ENCODE results near the gene NISCH.

DNA sequence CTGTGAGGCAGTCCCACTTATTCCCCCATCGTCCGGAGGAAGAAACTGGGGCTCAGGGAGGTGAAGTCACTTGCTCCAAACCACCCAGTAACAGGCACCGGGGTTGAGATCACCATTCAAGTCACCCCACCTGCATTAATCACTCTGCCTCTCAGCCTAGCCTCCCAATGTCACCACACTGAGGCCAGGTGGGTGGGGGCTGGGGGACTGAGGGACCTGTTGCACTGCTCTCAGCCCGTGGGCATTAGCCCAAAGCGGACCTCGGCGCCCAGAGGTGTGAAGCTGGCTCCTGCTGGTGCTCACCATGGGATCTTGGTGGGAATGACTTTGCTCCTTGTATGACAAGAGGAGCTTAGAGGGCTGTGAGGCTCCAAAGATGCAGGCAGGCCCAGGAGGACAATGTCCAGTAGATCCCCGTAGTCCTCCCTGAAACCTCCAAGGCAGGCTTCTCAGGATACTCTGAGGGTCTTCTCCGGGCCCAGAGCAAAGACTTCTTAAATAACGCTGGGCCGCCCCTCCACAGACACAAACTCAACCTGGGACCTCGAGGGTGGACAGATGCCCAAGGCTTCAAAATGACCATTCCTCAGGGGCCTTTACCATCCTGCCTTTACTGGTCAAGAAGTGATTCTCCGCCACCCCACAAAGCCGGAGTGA is 76.6 kb downstream of the NISCH start:
- TF ChIP-seq POLR2A (IDR thresholded peaks at IDR 0.05; ENCODE audit: borderline replicate concordance, extremely low read depth, insufficient read depth, insufficient read length) (no peak), ELF1 (IDR thresholded peaks at IDR 0.05; ENCODE audit: borderline replicate concordance, low read depth) (no peak), JUND (IDR thresholded peaks at IDR 0.05) (no peak), RAD21 (IDR thresholded peaks at IDR 0.05; ENCODE audit: low read depth) (no peak), SP1 (IDR thresholded peaks at IDR 0.05; ENCODE audit: low read depth) (no peak)
- TF ChIP-seq, protein P1, sequence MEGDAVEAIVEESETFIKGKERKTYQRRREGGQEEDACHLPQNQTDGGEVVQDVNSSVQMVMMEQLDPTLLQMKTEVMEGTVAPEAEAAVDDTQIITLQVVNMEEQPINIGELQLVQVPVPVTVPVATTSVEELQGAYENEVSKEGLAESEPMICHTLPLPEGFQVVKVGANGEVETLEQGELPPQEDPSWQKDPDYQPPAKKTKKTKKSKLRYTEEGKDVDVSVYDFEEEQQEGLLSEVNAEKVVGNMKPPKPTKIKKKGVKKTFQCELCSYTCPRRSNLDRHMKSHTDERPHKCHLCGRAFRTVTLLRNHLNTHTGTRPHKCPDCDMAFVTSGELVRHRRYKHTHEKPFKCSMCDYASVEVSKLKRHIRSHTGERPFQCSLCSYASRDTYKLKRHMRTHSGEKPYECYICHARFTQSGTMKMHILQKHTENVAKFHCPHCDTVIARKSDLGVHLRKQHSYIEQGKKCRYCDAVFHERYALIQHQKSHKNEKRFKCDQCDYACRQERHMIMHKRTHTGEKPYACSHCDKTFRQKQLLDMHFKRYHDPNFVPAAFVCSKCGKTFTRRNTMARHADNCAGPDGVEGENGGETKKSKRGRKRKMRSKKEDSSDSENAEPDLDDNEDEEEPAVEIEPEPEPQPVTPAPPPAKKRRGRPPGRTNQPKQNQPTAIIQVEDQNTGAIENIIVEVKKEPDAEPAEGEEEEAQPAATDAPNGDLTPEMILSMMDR (IDR thresholded peaks at IDR 0.05 in 2 of 3, conservative IDR thresholded peaks at IDR 0.05 in 1 of 3; ENCODE audit: borderline replicate concordance in 1 of 3, insufficient read depth in 1 of 3, low read depth in 2 of 3, low read length in 2 of 3), result no peak
- TF ChIP-seq, protein P2, sequence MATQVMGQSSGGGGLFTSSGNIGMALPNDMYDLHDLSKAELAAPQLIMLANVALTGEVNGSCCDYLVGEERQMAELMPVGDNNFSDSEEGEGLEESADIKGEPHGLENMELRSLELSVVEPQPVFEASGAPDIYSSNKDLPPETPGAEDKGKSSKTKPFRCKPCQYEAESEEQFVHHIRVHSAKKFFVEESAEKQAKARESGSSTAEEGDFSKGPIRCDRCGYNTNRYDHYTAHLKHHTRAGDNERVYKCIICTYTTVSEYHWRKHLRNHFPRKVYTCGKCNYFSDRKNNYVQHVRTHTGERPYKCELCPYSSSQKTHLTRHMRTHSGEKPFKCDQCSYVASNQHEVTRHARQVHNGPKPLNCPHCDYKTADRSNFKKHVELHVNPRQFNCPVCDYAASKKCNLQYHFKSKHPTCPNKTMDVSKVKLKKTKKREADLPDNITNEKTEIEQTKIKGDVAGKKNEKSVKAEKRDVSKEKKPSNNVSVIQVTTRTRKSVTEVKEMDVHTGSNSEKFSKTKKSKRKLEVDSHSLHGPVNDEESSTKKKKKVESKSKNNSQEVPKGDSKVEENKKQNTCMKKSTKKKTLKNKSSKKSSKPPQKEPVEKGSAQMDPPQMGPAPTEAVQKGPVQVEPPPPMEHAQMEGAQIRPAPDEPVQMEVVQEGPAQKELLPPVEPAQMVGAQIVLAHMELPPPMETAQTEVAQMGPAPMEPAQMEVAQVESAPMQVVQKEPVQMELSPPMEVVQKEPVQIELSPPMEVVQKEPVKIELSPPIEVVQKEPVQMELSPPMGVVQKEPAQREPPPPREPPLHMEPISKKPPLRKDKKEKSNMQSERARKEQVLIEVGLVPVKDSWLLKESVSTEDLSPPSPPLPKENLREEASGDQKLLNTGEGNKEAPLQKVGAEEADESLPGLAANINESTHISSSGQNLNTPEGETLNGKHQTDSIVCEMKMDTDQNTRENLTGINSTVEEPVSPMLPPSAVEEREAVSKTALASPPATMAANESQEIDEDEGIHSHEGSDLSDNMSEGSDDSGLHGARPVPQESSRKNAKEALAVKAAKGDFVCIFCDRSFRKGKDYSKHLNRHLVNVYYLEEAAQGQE (IDR thresholded peaks at IDR 0.05; ENCODE audit: low read depth), result no peak
- TF ChIP-seq, protein P3, sequence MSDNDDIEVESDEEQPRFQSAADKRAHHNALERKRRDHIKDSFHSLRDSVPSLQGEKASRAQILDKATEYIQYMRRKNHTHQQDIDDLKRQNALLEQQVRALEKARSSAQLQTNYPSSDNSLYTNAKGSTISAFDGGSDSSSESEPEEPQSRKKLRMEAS (IDR thresholded peaks at IDR 0.05), result no peak

All from HCT116 (cell line).